ENCODE measurements around the gene F13B.

DNA sequence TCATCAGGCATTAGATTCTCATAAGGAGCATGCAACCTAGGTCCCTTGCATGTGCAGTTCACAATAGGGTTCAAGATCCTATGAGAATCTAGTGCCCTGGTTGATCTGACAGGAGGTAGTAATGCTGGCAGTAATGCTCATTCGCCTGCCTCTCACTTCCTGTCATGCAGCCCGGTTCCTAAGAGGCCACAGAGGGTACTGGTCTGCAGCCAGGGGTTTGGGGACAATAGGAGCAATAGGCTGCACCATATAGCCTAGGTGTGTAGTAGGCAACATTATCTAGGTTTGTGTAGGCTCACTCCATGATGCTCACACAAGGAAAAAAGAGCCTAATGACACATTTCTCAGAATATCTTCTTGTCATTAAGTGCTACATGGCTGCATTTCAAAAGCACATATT lies 63.9 kb downstream of the F13B start:
- TF ChIP-seq POLR2A (IDR thresholded peaks at IDR 0.05): no peak
- TF ChIP-seq, protein P1, sequence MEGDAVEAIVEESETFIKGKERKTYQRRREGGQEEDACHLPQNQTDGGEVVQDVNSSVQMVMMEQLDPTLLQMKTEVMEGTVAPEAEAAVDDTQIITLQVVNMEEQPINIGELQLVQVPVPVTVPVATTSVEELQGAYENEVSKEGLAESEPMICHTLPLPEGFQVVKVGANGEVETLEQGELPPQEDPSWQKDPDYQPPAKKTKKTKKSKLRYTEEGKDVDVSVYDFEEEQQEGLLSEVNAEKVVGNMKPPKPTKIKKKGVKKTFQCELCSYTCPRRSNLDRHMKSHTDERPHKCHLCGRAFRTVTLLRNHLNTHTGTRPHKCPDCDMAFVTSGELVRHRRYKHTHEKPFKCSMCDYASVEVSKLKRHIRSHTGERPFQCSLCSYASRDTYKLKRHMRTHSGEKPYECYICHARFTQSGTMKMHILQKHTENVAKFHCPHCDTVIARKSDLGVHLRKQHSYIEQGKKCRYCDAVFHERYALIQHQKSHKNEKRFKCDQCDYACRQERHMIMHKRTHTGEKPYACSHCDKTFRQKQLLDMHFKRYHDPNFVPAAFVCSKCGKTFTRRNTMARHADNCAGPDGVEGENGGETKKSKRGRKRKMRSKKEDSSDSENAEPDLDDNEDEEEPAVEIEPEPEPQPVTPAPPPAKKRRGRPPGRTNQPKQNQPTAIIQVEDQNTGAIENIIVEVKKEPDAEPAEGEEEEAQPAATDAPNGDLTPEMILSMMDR (IDR thresholded peaks at IDR 0.05): no peak
